Stimulated activated CD4-positive, alpha-beta T cell treated with anti-CD3 and anti-CD28 coated beads, Interleukin-2, amount 100 ng/mL, for 48 hours (primary cell): ENCODE data around the gene AK9.
"Not testable (repeated sequence)": the region's sequence is repeated elsewhere in the genome, so short reads cannot be mapped to it uniquely, and the experiment has no call there.

Experiments
- DNase-seq, 2 donors: peaks; one replicate each; pipeline ENCODE4 v3.0.0-alpha.2; 2020

The AK9 gene

GRCh38 chr6:109695468-109695867, 4.5 kb upstream of the AK9 start:
- DNase-seq: no peak

GRCh38 chr6:109693111-109693510, 2.1 kb upstream of the AK9 start:
- no peak for DNase-seq

GRCh38 chr6:109690373-109690736, 647 bp downstream of the AK9 start:
- DNase-seq: peak; percentile 54 to 63

GRCh38 chr6:109687271-109687761, 3.7 kb downstream of the AK9 start:
- no peak for DNase-seq

- no peak for DNase-seq
Measured at GRCh38 chr6:109686566-109687265, 4.3 kb downstream of the AK9 start.

GRCh38 chr6:109678661-109679505, 12.1 kb downstream of the AK9 start:
- not testable (repeated sequence) for DNase-seq

GRCh38 chr6:109678240-109678639, 12.8 kb downstream of the AK9 start:
- DNase-seq: no peak

GRCh38 chr6:109676724-109677123, 14.3 kb downstream of the AK9 start:
- DNase-seq: no peak

GRCh38 chr6:109672839-109673238, 18.2 kb downstream of the AK9 start:
- no peak for DNase-seq

- DNase-seq: no peak
Measured at GRCh38 chr6:109672175-109672574, 18.8 kb downstream of the AK9 start.

GRCh38 chr6:109671733-109672132, 19.3 kb downstream of the AK9 start:
- no peak for DNase-seq

GRCh38 chr6:109669811-109670210, 21.2 kb downstream of the AK9 start:
- DNase-seq: no peak

- no peak for DNase-seq
Measured at GRCh38 chr6:109662192-109662591, 28.8 kb downstream of the AK9 start.

- no peak for DNase-seq
Measured at GRCh38 chr6:109660526-109661320, 30.3 kb downstream of the AK9 start.

GRCh38 chr6:109655761-109656262, 35.2 kb downstream of the AK9 start:
- no peak for DNase-seq

- DNase-seq: no peak
Measured at GRCh38 chr6:109653264-109653663, 37.7 kb downstream of the AK9 start.

- DNase-seq: no peak
Measured at GRCh38 chr6:109644131-109644530, 46.9 kb downstream of the AK9 start.

- DNase-seq: no peak
Measured at GRCh38 chr6:109632405-109632804, 58.6 kb downstream of the AK9 start.

GRCh38 chr6:109631403-109631802, 59.6 kb downstream of the AK9 start:
- DNase-seq: no peak

GRCh38 chr6:109628158-109629000, 62.6 kb downstream of the AK9 start:
- no peak for DNase-seq

- no peak for DNase-seq
Measured at GRCh38 chr6:109626311-109626710, 64.7 kb downstream of the AK9 start.

GRCh38 chr6:109625199-109625598, 65.8 kb downstream of the AK9 start:
- DNase-seq: no peak
